Keratinocyte (primary cell): Measurements from ENCODE around the gene CLPSL1. TPM values are rescaled to one million over a fixed set of nuclear protein-coding genes. Genes with fewer than 3 reads are reported as not detected.
"Not testable (repeated sequence)": the region's sequence is repeated elsewhere in the genome, so short reads cannot be mapped to it uniquely, and the experiment has no call there.

Experiments used
- DNase-seq: peaks from one replicate; pipeline ENCODE4 v3.0.0-alpha.2; 2011; ENCODE audit warnings: low read depth, missing footprints, low spot score
- FAIRE-seq: peaks from 2 replicates; lab custom pipeline; 2011; peaks lifted over from hg19 to GRCh38; lab: Jason Lieb, UNC
- H2AFZ ChIP-seq: 2 replicates; pipeline ENCODE4 v1.6.0; 2012; ENCODE audit warnings: low read length, control low read depth, inconsistent platforms; ENCODE audit not compliant: control insufficient read depth
- H3K27ac ChIP-seq: 2 replicates; pipeline ENCODE4 v1.5.1; 2011; ENCODE audit warnings: low read length; ENCODE audit not compliant: control insufficient read depth, insufficient read depth
- H3K27me3 ChIP-seq: 3 replicates; pipeline ENCODE4 v1.6.0; 2011; ENCODE audit warnings: low read length; ENCODE audit not compliant: control insufficient read depth, insufficient read depth; ENCODE audit errors: extremely low read depth
- H3K36me3 ChIP-seq, 2 experiments: 2 replicates in 1 of 2; 3 replicates in 1 of 2; pipeline ENCODE4 v1.5.1; 2011; ENCODE audit warnings: low read length in 2 of 2, mild to moderate bottlenecking in 1 of 2; ENCODE audit not compliant: control insufficient read depth in 2 of 2, insufficient read depth in 2 of 2; ENCODE audit errors: extremely low read depth in 1 of 2
- H3K4me1 ChIP-seq: 3 replicates; pipeline ENCODE4 v1.5.1; 2011; ENCODE audit warnings: low read length; ENCODE audit not compliant: control insufficient read depth, insufficient read depth; ENCODE audit errors: extremely low read depth
- H3K4me2 ChIP-seq: 3 replicates; pipeline ENCODE4 v1.6.0; 2011; ENCODE audit warnings: low read depth, low read length; ENCODE audit not compliant: control insufficient read depth, insufficient read depth; ENCODE audit errors: extremely low read depth
- H3K4me3 ChIP-seq, 3 experiments: fragments of 200-600 bp in 1 of 3; sonication (generic) in 1 of 3; 2 replicates in 2 of 3; 3 replicates in 1 of 3; pipeline ENCODE4 v1.5.1; 2011 to 2016; ENCODE audit warnings: low read length in 3 of 3, mild to moderate bottlenecking in 3 of 3, control low read depth in 2 of 3, inconsistent platforms in 1 of 3, low read depth in 1 of 3, mixed read lengths in 1 of 3, mixed run types in 1 of 3, moderate library complexity in 1 of 3; ENCODE audit not compliant: control insufficient read depth in 2 of 3, insufficient read depth in 2 of 3; ENCODE audit errors: extremely low read depth in 1 of 3
- H3K79me2 ChIP-seq: 2 replicates; pipeline ENCODE4 v1.6.0; 2012; ENCODE audit warnings: low read length; ENCODE audit not compliant: control insufficient read depth, insufficient read depth
- H3K9ac ChIP-seq: 3 replicates; pipeline ENCODE4 v1.6.0; 2011; ENCODE audit warnings: low read length; ENCODE audit not compliant: control insufficient read depth, insufficient read depth; ENCODE audit errors: extremely low read depth
- H3K9me1 ChIP-seq: 3 replicates; pipeline ENCODE4 v1.6.0; 2011; ENCODE audit warnings: low read length; ENCODE audit not compliant: control insufficient read depth, insufficient read depth; ENCODE audit errors: extremely low read depth
- H3K9me3 ChIP-seq: 2 replicates; pipeline ENCODE4 v1.5.1; 2012; ENCODE audit warnings: low read depth, low read length; ENCODE audit not compliant: control insufficient read depth
- H4K20me1 ChIP-seq: 3 replicates; pipeline ENCODE4 v1.6.0; 2011; ENCODE audit warnings: low read length; ENCODE audit not compliant: control insufficient read depth, insufficient read depth; ENCODE audit errors: extremely low read depth
- EZH2 ChIP-seq: IDR thresholded peaks from one replicate; pipeline ENCODE4 v1.6.1; 2012; ENCODE audit warnings: inconsistent platforms, mild to moderate bottlenecking, low read length, moderate library complexity
- dilution Hi-C: fragments of 300-500 bp; cut with MboI; formaldehyde crosslinking; loops from one replicate; pipeline ENCODE4 v1.7.0; 2020; ENCODE audit warnings: low sequenced_read_pairs; ENCODE audit not compliant: extremely low pct_ligation_motif_present
- polyA plus RNA-seq, 5 experiments: library from polyadenylated mRNA; depleted of rRNA in 3 of 5; stranded (reverse) in 3 of 5; stranded (forward) in 1 of 5; unstranded in 1 of 5; fragments of >200 nt; gene quantifications; 1 replicate in 1 of 5; 2 replicates in 3 of 5; 3 replicates in 1 of 5; pipeline versions ENCODE4 v1.2.1 to v1.2.3, GENCODE V29; 2011 to 2012; ENCODE audit warnings: missing spikeins in 2 of 5, low read depth in 1 of 5, low replicate concordance in 1 of 5
- TF ChIP-seq, protein P1 (sequence below), 3 experiments: IDR thresholded peaks in 1 of 3; conservative IDR thresholded peaks in 1 of 3; optimal IDR thresholded peaks in 1 of 3; 2 replicates in 2 of 3; 3 replicates in 1 of 3; pipeline versions ENCODE3 to v1.5.1; 2011; ENCODE audit warnings: low read length in 3 of 3, mild to moderate bottlenecking in 3 of 3, moderate library complexity in 2 of 3, control low read depth in 1 of 3, inconsistent platforms in 1 of 3; ENCODE audit not compliant: insufficient read depth in 2 of 3; ENCODE audit errors: extremely low read depth in 1 of 3

CLPSL1 gene
- polyA plus RNA-seq, 1 donor (not counting 4 experiments of a cell fraction or from before 2014, with no cell fraction given): not detected

GRCh38 chr6:35731736-35732532 lies 48.9 kb upstream of the CLPSL1 start:
- Histone ChIP-seq H3K4me1 (peaks cover 56% of the 10 kb centered on the region), H3K27me3 (no peaks in the 10 kb centered on the region), H3K9me3 (no peaks in the 10 kb centered on the region), H3K36me3 (no peaks in the 10 kb centered on the region), H4K20me1 (no peaks in the 10 kb centered on the region), H3K9me1 (no peaks in the 10 kb centered on the region), H2AFZ (peak overlapping the region; percentile 59), H3K4me3 (peak overlapping the region; percentile 46 to 76 (median 72)), H3K9ac (peak overlapping the region; percentile 90), H3K27ac (peak overlapping the region; percentile 97), H3K79me2 (no peaks in the 10 kb centered on the region), H3K4me2 (peak overlapping the region; percentile 95)
- FAIRE-seq (peak; percentile 69), DNase-seq (peak; percentile 59)
- TF ChIP-seq, protein P1, sequence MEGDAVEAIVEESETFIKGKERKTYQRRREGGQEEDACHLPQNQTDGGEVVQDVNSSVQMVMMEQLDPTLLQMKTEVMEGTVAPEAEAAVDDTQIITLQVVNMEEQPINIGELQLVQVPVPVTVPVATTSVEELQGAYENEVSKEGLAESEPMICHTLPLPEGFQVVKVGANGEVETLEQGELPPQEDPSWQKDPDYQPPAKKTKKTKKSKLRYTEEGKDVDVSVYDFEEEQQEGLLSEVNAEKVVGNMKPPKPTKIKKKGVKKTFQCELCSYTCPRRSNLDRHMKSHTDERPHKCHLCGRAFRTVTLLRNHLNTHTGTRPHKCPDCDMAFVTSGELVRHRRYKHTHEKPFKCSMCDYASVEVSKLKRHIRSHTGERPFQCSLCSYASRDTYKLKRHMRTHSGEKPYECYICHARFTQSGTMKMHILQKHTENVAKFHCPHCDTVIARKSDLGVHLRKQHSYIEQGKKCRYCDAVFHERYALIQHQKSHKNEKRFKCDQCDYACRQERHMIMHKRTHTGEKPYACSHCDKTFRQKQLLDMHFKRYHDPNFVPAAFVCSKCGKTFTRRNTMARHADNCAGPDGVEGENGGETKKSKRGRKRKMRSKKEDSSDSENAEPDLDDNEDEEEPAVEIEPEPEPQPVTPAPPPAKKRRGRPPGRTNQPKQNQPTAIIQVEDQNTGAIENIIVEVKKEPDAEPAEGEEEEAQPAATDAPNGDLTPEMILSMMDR (optimal IDR thresholded peaks at IDR 0.05 in 1 of 3, IDR thresholded peaks at IDR 0.05 in 1 of 3, conservative IDR thresholded peaks at IDR 0.05 in 1 of 3; ENCODE audit: extremely low read depth in 1 of 3, insufficient read depth in 2 of 3, low read length in 3 of 3): peak in 1 of 3 experiments; percentile 7
- TF ChIP-seq EZH2: no peak
- dilution Hi-C loops: loop anchor here (25.0 kb wide), 1 partner anchor 170 kb away; no protein-coding TSS in a partner anchor

GRCh38 chr6:35733633-35734032 lies 47.2 kb upstream of the CLPSL1 start:
- Histone ChIP-seq H3K9ac (peak overlapping the region; percentile 26), H3K36me3 (no peaks in the 10 kb centered on the region), H4K20me1 (no peaks in the 10 kb centered on the region), H3K4me2 (no peak overlapping the region), H3K79me2 (no peaks in the 10 kb centered on the region), H3K9me3 (no peaks in the 10 kb centered on the region), H3K27ac (peak overlapping the region; percentile 2), H3K4me3 (no peak overlapping the region), H3K27me3 (no peaks in the 10 kb centered on the region), H3K4me1 (peaks cover 42% of the 10 kb centered on the region), H2AFZ (peak overlapping the region; percentile 45), H3K9me1 (no peaks in the 10 kb centered on the region)
- FAIRE-seq (no peak), DNase-seq (no peak)
- dilution Hi-C loops: loop anchor here (25.0 kb wide), 1 partner anchor 171 kb away; no protein-coding TSS in a partner anchor
- TF ChIP-seq EZH2: no peak
- TF ChIP-seq, protein P1 (optimal IDR thresholded peaks at IDR 0.05 in 1 of 3, IDR thresholded peaks at IDR 0.05 in 1 of 3, conservative IDR thresholded peaks at IDR 0.05 in 1 of 3; ENCODE audit: extremely low read depth in 1 of 3, insufficient read depth in 2 of 3, low read length in 3 of 3): no peak

DNA sequence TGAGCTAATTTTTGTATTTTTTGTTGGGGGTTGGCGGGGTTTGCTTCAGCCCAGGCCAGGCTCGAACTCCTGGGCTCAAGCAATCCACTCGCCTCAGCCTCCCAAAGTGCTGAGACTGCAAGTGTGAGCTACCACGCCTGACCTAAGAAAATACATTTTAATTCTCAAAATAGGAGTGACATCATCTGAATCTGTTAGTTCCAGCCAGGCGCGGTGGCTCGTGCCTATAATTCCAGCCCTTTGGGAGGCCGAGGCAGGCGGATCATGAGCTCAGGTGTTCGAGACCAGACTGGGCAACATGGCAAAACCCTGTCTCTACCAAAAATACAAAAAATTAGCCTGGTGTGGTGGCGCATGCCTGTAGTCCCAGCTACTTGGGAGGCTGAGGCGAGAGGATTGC lies 46.5 kb upstream of the CLPSL1 start:
- not testable (repeated sequence) for H3K4me3 ChIP-seq, H3K36me3 ChIP-seq, H3K79me2 ChIP-seq, H3K27ac ChIP-seq, H2AFZ ChIP-seq, H3K4me2 ChIP-seq, H3K9ac ChIP-seq, H3K9me1 ChIP-seq, DNase-seq, H3K9me3 ChIP-seq, H3K27me3 ChIP-seq, FAIRE-seq, H4K20me1 ChIP-seq
- dilution Hi-C loops: loop anchor here (25.0 kb wide), 1 partner anchor 172 kb away; no protein-coding TSS in a partner anchor
- peaks cover 35% of the 10 kb centered on the region for H3K4me1 ChIP-seq
